Measurements from ENCODE around the gene SYCN. TPM values are rescaled to one million over a fixed set of nuclear protein-coding genes. Genes with fewer than 3 reads are reported as not detected.
A peak's percentile ranks its signal among the peaks of the same experiment; 100 is the strongest.

SYCN gene
- total and polyA plus RNA-seq, 2 of the 13 experiments (the other 11 are each of a cell fraction or from before 2014, with no cell fraction given), result not detected

DNA sequence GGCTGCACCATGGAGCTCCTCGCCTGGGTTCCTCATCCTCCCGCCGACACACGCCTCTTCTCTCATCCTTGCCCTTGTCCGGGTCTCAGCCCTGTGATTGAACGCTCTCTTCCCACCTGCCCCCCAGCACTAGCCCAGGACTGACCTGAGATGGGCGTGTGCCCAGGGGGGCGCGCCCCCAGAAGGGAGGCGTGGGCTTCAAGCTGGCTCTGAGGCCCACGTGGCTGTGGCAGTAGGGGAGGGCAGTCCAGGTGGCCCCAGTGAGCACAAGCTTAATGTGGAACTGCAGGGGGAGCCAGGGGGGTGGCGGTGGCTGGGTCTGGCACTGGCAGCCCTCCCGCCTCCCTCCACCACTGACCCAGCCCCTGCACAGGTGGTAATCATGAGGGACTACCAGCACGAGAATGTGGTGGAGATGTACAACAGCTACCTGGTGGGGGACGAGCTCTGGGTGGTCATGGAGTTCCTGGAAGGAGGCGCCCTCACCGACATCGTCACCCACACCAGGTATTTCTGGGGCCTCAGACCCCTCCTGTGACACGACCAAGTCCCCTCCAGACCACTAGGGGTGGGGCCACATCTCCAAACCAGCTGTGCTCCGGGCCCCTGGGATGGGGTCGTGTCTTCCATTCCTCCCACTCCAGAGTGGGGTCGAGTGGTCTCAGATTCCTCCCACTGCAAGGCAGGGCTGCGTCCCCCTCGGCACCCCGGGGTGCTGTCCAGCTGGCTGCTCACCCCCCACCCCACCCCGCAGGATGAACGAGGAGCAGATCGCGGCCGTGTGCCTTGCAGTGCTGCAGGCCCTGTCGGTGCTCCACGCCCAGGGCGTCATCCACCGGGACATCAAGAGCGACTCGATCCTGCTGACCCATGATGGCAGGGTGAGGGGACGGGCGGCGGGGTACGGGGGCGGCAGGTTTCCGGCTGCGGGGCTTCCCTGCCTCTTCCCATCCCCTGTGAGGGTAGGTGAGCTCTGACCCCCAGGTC lies 29.2 kb downstream of the SYCN start:
- ChIA-PET CTCF (ENCODE audit: low intra/inter-chr PET ratio, low total read pairs) (no interaction called here), POLR2A (no interaction called here)
- no peaks in the 10 kb centered on the region for H3K9me3 ChIP-seq (ENCODE audit: low read length)

DNA sequence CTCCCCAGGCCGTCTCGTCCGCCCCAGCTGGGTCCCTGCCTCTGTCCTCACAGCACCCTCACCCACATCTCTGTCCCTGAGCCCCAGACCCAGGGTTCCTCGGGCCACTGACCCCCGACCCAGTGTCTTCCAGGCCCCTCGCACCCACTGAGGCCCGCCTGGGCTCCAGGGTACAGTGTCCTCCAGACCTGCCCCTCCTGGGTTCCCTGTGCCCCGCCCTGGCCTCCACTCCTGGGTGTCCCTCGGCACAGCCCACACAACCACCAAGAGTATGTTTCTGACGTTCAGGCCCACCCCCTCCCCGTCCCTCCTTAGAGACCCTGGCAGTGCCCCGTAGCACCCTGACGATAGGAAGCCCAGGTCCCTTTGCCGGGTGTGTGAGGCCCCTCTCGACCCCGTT lies 29.9 kb downstream of the SYCN start:
- Histone ChIP-seq H3K79me2 (ENCODE audit: insufficient read depth, low read length) (no peaks in the 10 kb centered on the region), H2AFZ (ENCODE audit: low read length) (no peak overlapping the region), H3K27ac (ENCODE audit: extremely low read length, insufficient read depth, low read length) (no peak overlapping the region), H3K27me3 (ENCODE audit: control insufficient read depth in 1 of 2, insufficient read depth in 2 of 2, low read length in 2 of 2) (no peaks in the 10 kb centered on the region; a peak in 1 of 5 replicates), H4K20me1 (ENCODE audit: insufficient read depth, low read length) (no peaks in the 10 kb centered on the region), H3K4me3 (replicated peaks in 1 of 3; ENCODE audit: insufficient read depth in 1 of 3, low read depth in 2 of 3, low read length in 3 of 3) (no peak overlapping the region), H3K4me1 (ENCODE audit: insufficient read depth, low read length) (peaks cover 17% of the 10 kb centered on the region), H3K9ac (ENCODE audit: insufficient read depth, low read depth, low read length) (no peak overlapping the region), H3K4me2 (ENCODE audit: low read depth, low read length) (no peak overlapping the region), H3K9me3 (ENCODE audit: low read length) (no peaks in the 10 kb centered on the region), H3K36me3 (replicated peaks in 1 of 2; ENCODE audit: control insufficient read depth in 1 of 2, insufficient read depth in 2 of 2, low read length in 2 of 2) (peaks cover 15 to 46% of the 10 kb centered on the region in 2 experiments; a peak in 4 of 5 replicates)
- TF ChIP-seq, protein P1, sequence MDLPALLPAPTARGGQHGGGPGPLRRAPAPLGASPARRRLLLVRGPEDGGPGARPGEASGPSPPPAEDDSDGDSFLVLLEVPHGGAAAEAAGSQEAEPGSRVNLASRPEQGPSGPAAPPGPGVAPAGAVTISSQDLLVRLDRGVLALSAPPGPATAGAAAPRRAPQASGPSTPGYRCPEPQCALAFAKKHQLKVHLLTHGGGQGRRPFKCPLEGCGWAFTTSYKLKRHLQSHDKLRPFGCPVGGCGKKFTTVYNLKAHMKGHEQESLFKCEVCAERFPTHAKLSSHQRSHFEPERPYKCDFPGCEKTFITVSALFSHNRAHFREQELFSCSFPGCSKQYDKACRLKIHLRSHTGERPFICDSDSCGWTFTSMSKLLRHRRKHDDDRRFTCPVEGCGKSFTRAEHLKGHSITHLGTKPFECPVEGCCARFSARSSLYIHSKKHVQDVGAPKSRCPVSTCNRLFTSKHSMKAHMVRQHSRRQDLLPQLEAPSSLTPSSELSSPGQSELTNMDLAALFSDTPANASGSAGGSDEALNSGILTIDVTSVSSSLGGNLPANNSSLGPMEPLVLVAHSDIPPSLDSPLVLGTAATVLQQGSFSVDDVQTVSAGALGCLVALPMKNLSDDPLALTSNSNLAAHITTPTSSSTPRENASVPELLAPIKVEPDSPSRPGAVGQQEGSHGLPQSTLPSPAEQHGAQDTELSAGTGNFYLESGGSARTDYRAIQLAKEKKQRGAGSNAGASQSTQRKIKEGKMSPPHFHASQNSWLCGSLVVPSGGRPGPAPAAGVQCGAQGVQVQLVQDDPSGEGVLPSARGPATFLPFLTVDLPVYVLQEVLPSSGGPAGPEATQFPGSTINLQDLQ (CRISPR knock-in tag; IDR thresholded peaks at IDR 0.05), result no peak
- TF ChIP-seq AGO2 (optimal IDR thresholded peaks at IDR 0.05; ENCODE audit: low read depth, low read length) (peak; percentile 37), THYN1 (CRISPR knock-in tag; IDR thresholded peaks at IDR 0.05; ENCODE audit: borderline replicate concordance, low read depth) (no peak), ZNF720 (CRISPR knock-in tag; IDR thresholded peaks at IDR 0.05) (no peak), HNRNPLL (IDR thresholded peaks at IDR 0.05; ENCODE audit: low read depth, low read length, poor library complexity, severe bottlenecking) (no peak), PCBP1 (IDR thresholded peaks at IDR 0.05; ENCODE audit: borderline replicate concordance, low read depth, low read length) (0 out of 2 replicates have a peak, but pooled peaks have one; percentile 8)
- TF ChIP-seq, protein P2, sequence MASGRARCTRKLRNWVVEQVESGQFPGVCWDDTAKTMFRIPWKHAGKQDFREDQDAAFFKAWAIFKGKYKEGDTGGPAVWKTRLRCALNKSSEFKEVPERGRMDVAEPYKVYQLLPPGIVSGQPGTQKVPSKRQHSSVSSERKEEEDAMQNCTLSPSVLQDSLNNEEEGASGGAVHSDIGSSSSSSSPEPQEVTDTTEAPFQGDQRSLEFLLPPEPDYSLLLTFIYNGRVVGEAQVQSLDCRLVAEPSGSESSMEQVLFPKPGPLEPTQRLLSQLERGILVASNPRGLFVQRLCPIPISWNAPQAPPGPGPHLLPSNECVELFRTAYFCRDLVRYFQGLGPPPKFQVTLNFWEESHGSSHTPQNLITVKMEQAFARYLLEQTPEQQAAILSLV (CRISPR knock-in tag; IDR thresholded peaks at IDR 0.05; ENCODE audit: borderline replicate concordance), result no peak
- BruUV-seq (replicated peaks), result no TSS peak
- POLR2A ChIA-PET, result no interaction called here
- in situ Hi-C loops (cut with HindIII; ENCODE audit: extremely low pct_ligation_motif_present, low pct_unique_long_range_greater_than_20kb) (no loop called here), intact Hi-C loops (cut with micrococcal nuclease; ENCODE audit: unreplicated experiment) (no loop called here)
- 97% methylated on average over 16 of the region's 16 CpGs for WGBS (ENCODE audit: low lambda C conversion rate)
- DNase-seq (ENCODE audit: low spot score), result no peak
- CTCF ChIA-PET (ENCODE audit: low intra/inter-chr PET ratio, low total read pairs), result no interaction called here
- no peak for ATAC-seq
- FAIRE-seq, result no peak

More for the DNA sequence above, 29.2 kb downstream of the SYCN start:
- no peak for DNase-seq (ENCODE audit: low spot score)
- 94% methylated on average over 36 of the region's 43 CpGs for WGBS (ENCODE audit: low lambda C conversion rate)
- FAIRE-seq, result no peak
- H3K4me2 ChIP-seq (ENCODE audit: low read depth, low read length), result no peak overlapping the region
- no TSS peak for BruUV-seq (replicated peaks)
- in situ Hi-C loops (cut with HindIII; ENCODE audit: extremely low pct_ligation_motif_present, low pct_unique_long_range_greater_than_20kb) (no loop called here), intact Hi-C loops (cut with micrococcal nuclease; ENCODE audit: unreplicated experiment) (no loop called here)
- H4K20me1 ChIP-seq (ENCODE audit: insufficient read depth, low read length), result no peaks in the 10 kb centered on the region
- no peak for ATAC-seq
- no peak overlapping the region for H2AFZ ChIP-seq (ENCODE audit: low read length)
- H3K36me3 ChIP-seq (replicated peaks in 1 of 2; ENCODE audit: control insufficient read depth in 1 of 2, insufficient read depth in 2 of 2, low read length in 2 of 2), result peaks cover 15 to 47% of the 10 kb centered on the region in 2 experiments; a peak in 4 of 5 replicates
- no peaks in the 10 kb centered on the region for H3K79me2 ChIP-seq (ENCODE audit: insufficient read depth, low read length)
- no peak overlapping the region for H3K9ac ChIP-seq (ENCODE audit: insufficient read depth, low read depth, low read length)
- H3K4me3 ChIP-seq (replicated peaks in 1 of 3; ENCODE audit: insufficient read depth in 1 of 3, low read depth in 2 of 3, low read length in 3 of 3), result no peak overlapping the region
- no peaks in the 10 kb centered on the region; a peak in 1 of 5 replicates for H3K27me3 ChIP-seq (ENCODE audit: control insufficient read depth in 1 of 2, insufficient read depth in 2 of 2, low read length in 2 of 2)
- no peak overlapping the region for H3K27ac ChIP-seq (ENCODE audit: extremely low read length, insufficient read depth, low read length)
- TF ChIP-seq AGO2 (optimal IDR thresholded peaks at IDR 0.05; ENCODE audit: low read depth, low read length) (peak; percentile 70), HNRNPUL1 (IDR thresholded peaks at IDR 0.05; ENCODE audit: low read depth, low read length) (no peak), SP2 (CRISPR knock-in tag; IDR thresholded peaks at IDR 0.05) (no peak), AGO1 (IDR thresholded peaks at IDR 0.05; ENCODE audit: low read depth, low read length, poor library complexity, severe bottlenecking) (peak; percentile 63)
- peaks cover 16% of the 10 kb centered on the region for H3K4me1 ChIP-seq (ENCODE audit: insufficient read depth, low read length)
